GM21619 (cell line): ENCODE measurements around the gene KHDC4.

Source experiments
- ATAC-seq: cut with Tn5 transposase; IDR thresholded peaks from one replicate; pipeline ENCODE4 v1.9.1; 2021; ENCODE audit not compliant: unreplicated experiment

Gene KHDC4

GRCh38 chr1:155872527-155872926 lies 61.7 kb downstream of the KHDC4 start:
- ATAC-seq: no peak

GRCh38 chr1:155871390-155871789 lies 62.8 kb downstream of the KHDC4 start:
- ATAC-seq: no peak

- no peak for ATAC-seq
Observed at GRCh38 chr1:155867766-155868165, 66.4 kb downstream of the KHDC4 start.

- no peak for ATAC-seq
Observed at GRCh38 chr1:155864393-155864792, 69.8 kb downstream of the KHDC4 start.
